GM12873 (cell line): ENCODE data around the gene PARL.

Experiments used
- TF ChIP-seq, protein P1 (sequence below): IDR thresholded peaks from 2 replicates; pipeline ENCODE4 v1.5.1; 2012; ENCODE audit warnings: low read depth, mild to moderate bottlenecking, moderate library complexity, low read length, control low read depth; ENCODE audit not compliant: insufficient read depth; ENCODE audit errors: missing control alignments

Gene PARL

DNA sequence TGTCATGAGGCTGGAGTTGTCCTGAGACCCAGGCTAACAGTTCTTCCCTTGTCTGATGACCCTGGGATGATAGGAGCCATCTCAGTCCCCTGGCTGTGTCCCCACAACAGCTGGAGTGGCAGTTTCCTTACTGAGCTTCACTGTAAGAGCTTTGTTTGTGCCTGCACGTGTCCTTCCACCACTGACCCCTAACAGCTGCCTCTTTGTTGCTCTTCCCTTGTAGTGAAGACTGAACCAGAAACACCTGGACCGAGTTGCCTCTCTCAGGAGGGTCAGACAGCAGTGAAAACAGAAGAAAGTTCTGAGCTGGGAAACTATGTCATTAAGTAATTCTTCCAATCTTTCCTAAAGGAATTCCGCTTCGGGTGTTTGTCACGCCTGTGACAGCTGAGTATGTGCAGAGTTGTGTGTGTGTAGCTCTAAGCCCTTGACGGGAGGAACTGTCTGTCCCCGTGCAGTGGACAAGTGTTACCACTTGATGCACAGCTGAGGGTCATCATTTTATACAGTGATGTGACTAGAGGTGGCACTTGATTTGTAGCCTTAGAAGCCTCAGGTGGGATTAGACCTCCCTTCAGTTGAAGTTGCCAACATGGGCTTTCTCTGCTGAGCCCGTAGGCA, 84.3 kb downstream of the PARL start:
- TF ChIP-seq, protein P1, sequence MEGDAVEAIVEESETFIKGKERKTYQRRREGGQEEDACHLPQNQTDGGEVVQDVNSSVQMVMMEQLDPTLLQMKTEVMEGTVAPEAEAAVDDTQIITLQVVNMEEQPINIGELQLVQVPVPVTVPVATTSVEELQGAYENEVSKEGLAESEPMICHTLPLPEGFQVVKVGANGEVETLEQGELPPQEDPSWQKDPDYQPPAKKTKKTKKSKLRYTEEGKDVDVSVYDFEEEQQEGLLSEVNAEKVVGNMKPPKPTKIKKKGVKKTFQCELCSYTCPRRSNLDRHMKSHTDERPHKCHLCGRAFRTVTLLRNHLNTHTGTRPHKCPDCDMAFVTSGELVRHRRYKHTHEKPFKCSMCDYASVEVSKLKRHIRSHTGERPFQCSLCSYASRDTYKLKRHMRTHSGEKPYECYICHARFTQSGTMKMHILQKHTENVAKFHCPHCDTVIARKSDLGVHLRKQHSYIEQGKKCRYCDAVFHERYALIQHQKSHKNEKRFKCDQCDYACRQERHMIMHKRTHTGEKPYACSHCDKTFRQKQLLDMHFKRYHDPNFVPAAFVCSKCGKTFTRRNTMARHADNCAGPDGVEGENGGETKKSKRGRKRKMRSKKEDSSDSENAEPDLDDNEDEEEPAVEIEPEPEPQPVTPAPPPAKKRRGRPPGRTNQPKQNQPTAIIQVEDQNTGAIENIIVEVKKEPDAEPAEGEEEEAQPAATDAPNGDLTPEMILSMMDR: no peak

DNA sequence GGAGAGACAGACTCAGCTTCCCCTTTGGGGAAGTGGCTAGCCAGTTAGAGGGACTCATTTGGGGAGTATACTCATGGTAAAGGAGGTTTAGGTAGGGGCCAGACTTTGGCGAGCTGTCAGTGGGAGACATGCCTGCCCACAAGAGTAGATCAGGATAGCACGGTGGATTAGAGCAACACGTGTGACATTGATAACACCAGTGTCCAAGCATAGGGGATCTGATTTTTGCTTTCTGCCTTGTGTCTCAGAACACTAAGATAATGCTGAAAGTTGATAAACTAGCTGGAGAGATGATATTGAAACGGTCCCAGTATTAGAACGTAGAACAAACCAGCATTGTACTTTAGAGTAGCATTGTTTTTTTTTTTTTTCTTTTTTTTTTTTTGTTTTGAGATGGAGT, 85.2 kb downstream of the PARL start:
- TF ChIP-seq, protein P1: no peak

DNA sequence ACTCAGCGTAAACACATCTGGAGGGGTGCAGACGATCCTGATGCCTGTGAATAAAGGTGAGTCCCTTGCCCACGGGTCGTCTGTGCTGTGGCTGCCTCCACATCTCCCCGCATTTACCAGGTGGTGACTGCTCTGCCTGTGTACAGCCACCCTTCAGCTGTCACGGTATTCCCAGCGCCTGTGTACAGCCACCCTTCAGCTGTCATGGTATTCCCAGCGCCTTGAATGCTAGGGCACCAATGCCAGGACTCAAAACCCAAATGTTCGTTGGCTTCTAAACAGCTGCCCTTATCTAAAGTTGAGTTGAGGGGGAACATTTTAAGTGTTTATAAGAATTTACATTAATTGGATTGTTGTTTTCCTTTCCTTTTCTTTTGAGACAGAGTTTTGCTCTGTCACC, 86.7 kb downstream of the PARL start:
- TF ChIP-seq, protein P1: no peak

DNA sequence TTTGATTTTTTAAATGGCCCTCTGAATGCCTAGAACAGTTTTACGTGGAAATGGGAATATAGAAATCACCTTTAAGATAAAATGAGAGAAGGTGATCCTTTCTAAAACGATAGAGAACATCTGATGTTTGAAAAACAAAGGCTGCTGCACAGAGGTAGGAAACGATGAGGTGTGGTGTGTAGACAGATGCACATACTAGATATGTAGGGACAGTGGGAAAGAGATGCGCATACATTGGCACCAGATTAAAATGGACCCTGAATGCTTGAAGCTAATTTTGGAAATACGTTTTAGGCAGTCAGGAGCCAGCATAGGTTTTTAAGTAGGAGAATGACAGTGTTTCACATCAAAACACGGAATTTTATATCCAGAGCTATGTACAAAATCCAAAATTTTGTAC, 88.3 kb downstream of the PARL start:
- TF ChIP-seq, protein P1: no peak

DNA sequence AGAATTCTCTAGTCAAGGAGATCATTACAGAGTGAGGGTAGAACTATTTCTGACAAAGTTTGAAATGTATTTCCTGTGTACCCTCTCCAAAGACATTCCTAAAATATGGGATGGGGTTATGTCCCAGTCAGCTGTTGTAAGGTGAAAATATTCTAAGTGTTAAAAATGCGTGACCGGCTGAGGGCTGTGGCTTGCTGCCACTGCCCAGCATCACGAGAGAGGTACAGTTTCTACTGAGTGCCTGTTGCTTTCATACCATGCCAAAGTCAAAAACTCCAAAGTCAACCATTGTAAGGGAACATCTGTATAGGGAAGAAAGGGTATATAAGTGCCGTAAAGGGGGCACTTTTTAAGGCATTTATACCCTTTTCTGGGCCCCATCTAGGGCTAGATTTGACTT, 90.2 kb downstream of the PARL start:
- TF ChIP-seq, protein P1: no peak

DNA sequence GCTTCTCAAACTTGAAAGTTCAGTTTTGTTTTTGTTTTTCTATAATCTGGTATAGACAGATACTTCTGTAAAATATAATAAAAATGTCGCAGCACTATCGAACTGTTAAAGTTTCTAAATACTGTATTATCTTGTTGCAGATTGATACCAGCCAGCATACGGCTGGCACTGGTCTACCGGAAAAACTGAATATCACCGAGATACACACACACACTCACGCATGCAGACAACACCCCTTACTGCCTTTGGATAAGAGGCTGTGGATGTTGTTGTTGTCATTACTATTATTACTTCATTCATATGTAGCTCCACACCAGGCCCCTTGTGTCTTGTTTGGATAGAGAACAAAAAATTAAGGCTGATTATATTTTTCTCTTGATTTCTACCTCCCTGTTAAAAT, 91.7 kb downstream of the PARL start:
- TF ChIP-seq, protein P1: no peak

DNA sequence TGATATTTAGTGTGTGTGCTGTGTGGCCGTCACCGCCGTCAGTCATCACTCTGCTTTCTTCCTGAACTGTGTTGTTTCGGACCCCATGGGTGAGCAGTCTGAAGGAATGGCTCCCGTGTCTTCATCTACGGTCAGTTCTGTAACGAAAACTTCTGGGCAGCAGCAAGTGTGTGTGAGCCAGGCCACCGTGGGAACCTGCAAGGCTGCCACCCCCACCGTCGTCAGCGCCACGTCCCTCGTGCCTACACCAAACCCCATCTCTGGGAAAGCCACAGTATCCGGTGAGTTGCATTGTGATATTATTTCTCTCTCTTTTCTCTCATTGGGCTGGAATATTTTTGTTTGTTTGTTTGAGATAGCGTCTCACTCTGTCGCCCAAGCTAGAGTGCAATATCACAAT, 94.0 kb downstream of the PARL start:
- TF ChIP-seq, protein P1: no peak
